Lung (tissue), 12 donors: ENCODE measurements around the gene CDK2. TPM values are rescaled to one million over a fixed set of nuclear protein-coding genes. Genes with fewer than 3 reads are reported as not detected.

Experiments used
- ATAC-seq: fragments of 200-7000 bp; cut with Tn5 transposase; one replicate; pipeline ENCODE4 v1.9.1; 2020; ENCODE audit warnings: moderate number of reproducible peaks; ENCODE audit not compliant: insufficient read depth, low FRiP score
- DNase-seq, 3 donors: peaks; one replicate each; pipeline ENCODE4 v3.0.0-alpha.2; 2013 to 2017
- H3K27ac ChIP-seq, 2 donors: one replicate each; pipeline ENCODE4 v1.5.1; 2013; ENCODE audit warnings: mild to moderate bottlenecking in 2 of 2, moderate library complexity in 2 of 2, control low read depth in 1 of 2, inconsistent platforms in 1 of 2, low read depth in 1 of 2, low read length in 1 of 2
- H3K27me3 ChIP-seq, 3 donors: one replicate each; pipeline ENCODE4 v1.5.1; 2013; ENCODE audit warnings: low read length in 2 of 3; ENCODE audit not compliant: control insufficient read depth in 3 of 3, insufficient read depth in 3 of 3
- H3K36me3 ChIP-seq, 4 donors: one replicate each; pipeline ENCODE4 v1.5.1; 2013; ENCODE audit warnings: low read length in 4 of 4, mild to moderate bottlenecking in 1 of 4, moderate library complexity in 1 of 4; ENCODE audit not compliant: control insufficient read depth in 4 of 4, insufficient read depth in 4 of 4
- H3K4me1 ChIP-seq, 5 donors: one replicate each; pipeline ENCODE4 v1.5.1; 2013; ENCODE audit warnings: low read length in 5 of 5, mild to moderate bottlenecking in 2 of 5, moderate library complexity in 1 of 5; ENCODE audit not compliant: control insufficient read depth in 5 of 5, insufficient read depth in 5 of 5
- H3K4me3 ChIP-seq: one replicate; pipeline ENCODE4 v1.5.1; 2013; ENCODE audit warnings: mild to moderate bottlenecking, control low read depth, moderate library complexity
- H3K9ac ChIP-seq, 2 donors: one replicate each; pipeline ENCODE4 v1.5.1; 2013; ENCODE audit warnings: low read length in 2 of 2, control low read depth in 1 of 2; ENCODE audit not compliant: insufficient read depth in 1 of 2
- H3K9me3 ChIP-seq, 4 donors: one replicate each; pipeline ENCODE4 v1.5.1; 2013; ENCODE audit warnings: low read length in 3 of 4, mild to moderate bottlenecking in 1 of 4, moderate library complexity in 1 of 4; ENCODE audit not compliant: control insufficient read depth in 4 of 4, insufficient read depth in 3 of 4
- WGBS, 2 donors: extraction: QIAGEN DNeasy Blood & Tissue Kit; methylation state at CpG; one replicate each; pipeline ENCODE4 v1.1.7; 2013; 5-methylcytosine and 5-hydroxymethylcytosine counted together
- polyA plus RNA-seq, 2 donors: library from polyadenylated mRNA; stranded (reverse); fragments of 200-250 nt; gene quantifications; one replicate each; pipeline ENCODE4 v1.2.1, GENCODE V29; 2013
- total RNA-seq, 2 donors: library from RNA; depleted of rRNA in 1 of 2; stranded (reverse); fragments of >200 nt in 1 of 2; gene quantifications; one replicate each; pipeline ENCODE4 v1.2.1, GENCODE V29; 2014 to 2021
- TF ChIP-seq, protein P1 (sequence below): IDR thresholded peaks from 2 replicates; pipeline ENCODE4 v1.5.1; 2012; ENCODE audit warnings: mild to moderate bottlenecking; ENCODE audit errors: control extremely low read depth, extremely low read depth
- donor health status: control.
- donor health status: control.
- donor health status: Bipolar disorder and iron deficiency.
- donor health status: healthy.
- donor health status: DM: yes; HTN: yes; CAD: no.

The CDK2 gene
- total and polyA plus RNA-seq, 4 donors: 13.0 to 28.0 (median 26.5) TPM

DNA sequence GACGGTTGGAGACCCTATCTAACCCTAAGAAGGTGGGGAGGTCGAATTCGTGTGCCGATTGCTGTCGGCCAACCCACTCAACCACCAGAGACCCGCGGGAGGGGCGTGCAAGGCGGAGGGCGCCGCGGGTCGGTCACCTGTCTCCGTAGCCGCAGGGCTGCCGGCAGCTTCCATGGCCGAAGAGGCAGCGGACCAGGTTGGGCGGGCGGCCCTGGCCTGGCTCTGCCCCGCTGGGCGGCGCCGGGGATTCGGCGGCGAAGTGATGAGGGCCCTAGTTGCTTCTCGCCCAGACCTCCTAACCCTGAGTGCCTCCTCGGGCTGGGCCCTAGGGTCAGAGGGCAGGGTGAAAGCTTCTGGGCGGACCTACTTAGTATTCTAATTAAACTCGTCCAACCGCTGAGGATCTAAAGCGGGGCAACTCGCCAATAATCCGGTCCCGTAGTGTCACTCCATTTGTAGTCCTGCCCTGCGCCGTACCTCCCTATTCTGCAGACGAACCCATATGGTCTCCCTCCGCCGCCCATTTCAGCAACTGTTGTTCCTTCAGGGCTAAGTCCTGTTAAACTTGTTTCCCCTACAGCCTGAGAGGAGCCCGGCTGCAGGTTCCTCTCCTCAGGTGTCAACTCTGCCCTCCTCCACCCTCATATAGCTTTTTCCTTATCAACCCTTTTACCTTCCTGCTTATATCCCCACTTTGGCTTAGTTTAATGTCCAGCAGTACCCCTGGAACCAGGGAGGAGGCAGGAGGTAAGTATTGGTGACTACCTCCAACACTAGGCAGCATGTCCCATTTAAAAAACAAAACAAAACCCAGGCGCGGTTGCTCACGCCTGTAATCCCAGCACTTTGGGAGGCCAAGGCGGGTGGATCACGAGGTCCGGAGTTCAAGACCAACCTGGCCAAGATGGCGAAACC lies 38.8 kb upstream of the CDK2 start, which contains the start of gene PYM1:
PYM1 (minus strand) TSS at position 307 of the 915 bp plus-strand sequence; CDS start at position 174, 133 bp downstream.
- H3K4me1 ChIP-seq: peaks cover 0 to 38% (median 10%) of the 10 kb centered on the region in 5 donors
- ATAC-seq: peak; percentile 72
- TF ChIP-seq, protein P1, sequence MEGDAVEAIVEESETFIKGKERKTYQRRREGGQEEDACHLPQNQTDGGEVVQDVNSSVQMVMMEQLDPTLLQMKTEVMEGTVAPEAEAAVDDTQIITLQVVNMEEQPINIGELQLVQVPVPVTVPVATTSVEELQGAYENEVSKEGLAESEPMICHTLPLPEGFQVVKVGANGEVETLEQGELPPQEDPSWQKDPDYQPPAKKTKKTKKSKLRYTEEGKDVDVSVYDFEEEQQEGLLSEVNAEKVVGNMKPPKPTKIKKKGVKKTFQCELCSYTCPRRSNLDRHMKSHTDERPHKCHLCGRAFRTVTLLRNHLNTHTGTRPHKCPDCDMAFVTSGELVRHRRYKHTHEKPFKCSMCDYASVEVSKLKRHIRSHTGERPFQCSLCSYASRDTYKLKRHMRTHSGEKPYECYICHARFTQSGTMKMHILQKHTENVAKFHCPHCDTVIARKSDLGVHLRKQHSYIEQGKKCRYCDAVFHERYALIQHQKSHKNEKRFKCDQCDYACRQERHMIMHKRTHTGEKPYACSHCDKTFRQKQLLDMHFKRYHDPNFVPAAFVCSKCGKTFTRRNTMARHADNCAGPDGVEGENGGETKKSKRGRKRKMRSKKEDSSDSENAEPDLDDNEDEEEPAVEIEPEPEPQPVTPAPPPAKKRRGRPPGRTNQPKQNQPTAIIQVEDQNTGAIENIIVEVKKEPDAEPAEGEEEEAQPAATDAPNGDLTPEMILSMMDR: no peak

DNA sequence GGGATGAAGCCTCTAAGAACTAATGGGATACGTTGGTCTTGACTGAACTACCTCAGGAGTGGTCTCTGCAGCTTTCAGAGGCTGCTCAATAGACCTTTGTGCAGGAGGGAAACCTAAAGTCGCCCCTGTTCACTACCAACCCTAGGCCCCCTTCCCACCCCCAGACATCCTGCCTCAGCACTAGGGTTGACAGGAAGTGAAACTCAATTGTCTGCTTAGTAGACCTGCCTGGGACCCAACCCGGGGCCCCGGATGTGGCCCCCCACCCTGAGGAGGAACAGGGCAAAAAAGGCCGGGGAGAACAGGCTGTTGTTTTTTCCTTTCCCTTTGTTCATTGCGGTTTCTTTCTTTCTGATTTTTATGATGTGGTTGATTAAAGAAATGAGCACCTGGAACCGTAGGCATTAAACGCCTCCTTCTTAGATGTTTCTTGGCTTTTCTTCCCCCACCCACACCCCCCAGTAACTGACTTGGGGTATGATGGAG lies 37.3 kb upstream of the CDK2 start:
- H3K9ac ChIP-seq: no peak overlapping the region
- WGBS, 2 donors: 19 to 46% methylated on average over 8 of the region's 8 CpGs
- H3K27me3 ChIP-seq: no peaks in the 10 kb centered on the region
- no peak for ATAC-seq
- peaks cover 0 to 40% (median 10%) of the 10 kb centered on the region in 5 donors for H3K4me1 ChIP-seq
- H3K9me3 ChIP-seq: no peaks in the 10 kb centered on the region
- H3K27ac ChIP-seq: no peak overlapping the region
- TF ChIP-seq, protein P1: no peak
- DNase-seq: no peak
- H3K4me3 ChIP-seq: no peak overlapping the region
- peaks cover 0 to 7% (median 0%) of the 10 kb centered on the region in 4 donors for H3K36me3 ChIP-seq

More for the DNA sequence above, 38.8 kb upstream of the CDK2 start, which contains the start of gene PYM1:
- peaks cover 0 to 7% (median under 1%) of the 10 kb centered on the region in 4 donors for H3K36me3 ChIP-seq
- H3K4me3 ChIP-seq: peak within 1 kb of the TSS; percentile 88
- no peaks in the 10 kb centered on the region for H3K27me3 ChIP-seq
- DNase-seq: peak; percentile 68 to 82 (median 77)
- H3K9ac ChIP-seq: peak within 1 kb of the TSS; percentile 76 to 97
- WGBS, 2 donors: 6% methylated on average over 49 of the region's 49 CpGs
- H3K9me3 ChIP-seq: no peaks in the 10 kb centered on the region
- peak within 1 kb of the TSS; percentile 81 to 96 for H3K27ac ChIP-seq

DNA sequence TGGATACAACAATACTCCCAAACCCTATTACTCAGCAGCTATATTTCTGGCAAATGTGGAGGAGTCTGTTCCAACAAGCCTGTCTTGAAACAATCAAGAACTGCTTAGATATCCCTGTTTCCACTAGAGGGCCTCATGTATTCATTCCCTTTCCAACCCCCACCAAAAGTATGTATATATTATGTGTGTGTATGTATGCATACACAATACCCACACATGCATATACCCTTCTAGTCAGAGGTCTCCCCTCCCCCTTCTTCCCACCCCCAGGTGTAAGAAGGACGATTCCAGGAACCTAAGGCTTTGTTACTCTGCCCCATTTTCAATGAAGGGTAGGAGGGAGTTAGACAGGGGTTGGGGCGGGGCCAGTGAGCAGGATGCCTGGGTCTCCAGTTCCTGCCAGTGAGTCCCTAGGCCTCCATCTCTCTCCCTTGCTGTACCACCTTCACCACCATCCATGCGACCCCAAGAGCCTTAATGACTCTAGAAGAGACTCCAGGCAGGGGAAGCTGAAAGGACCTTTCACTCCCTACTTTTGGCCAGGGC lies 35.8 kb upstream of the CDK2 start, which contains the start of gene DGKA:
DGKA (plus strand) TSS at position 392 of the 546 bp plus-strand sequence. CDS start 5,342 bp downstream, outside the sequence.
- DNase-seq: peak; percentile 39 to 91 (median 89)
- Histone ChIP-seq H3K27ac (peak within 1 kb of the TSS; percentile 38 to 70), H3K9me3 (no peaks in the 10 kb centered on the region), H3K36me3 (peaks cover 0 to 7% (median 0%) of the 10 kb centered on the region in 4 donors), H3K4me1 (peaks cover 0 to 34% (median 9%) of the 10 kb centered on the region in 5 donors), H3K4me3 (peak within 1 kb of the TSS; percentile 49), H3K27me3 (no peaks in the 10 kb centered on the region), H3K9ac (peak within 1 kb of the TSS; percentile 12 to 89)
- TF ChIP-seq, protein P1: peak; percentile 38
- no peak for ATAC-seq
- WGBS, 2 donors: 37 to 41% methylated on average over 3 of the region's 3 CpGs
